ENCODE data around the gene R3HCC1L. TPM values are rescaled to one million over a fixed set of nuclear protein-coding genes. Genes with fewer than 3 reads are reported as not detected.

R3HCC1L gene
- total and polyA plus RNA-seq, 9 of the 15 experiments (the other 6 are each of a cell fraction or from before 2014, with no cell fraction given) = 9.1 to 17.8 (median 12.6) TPM

DNA sequence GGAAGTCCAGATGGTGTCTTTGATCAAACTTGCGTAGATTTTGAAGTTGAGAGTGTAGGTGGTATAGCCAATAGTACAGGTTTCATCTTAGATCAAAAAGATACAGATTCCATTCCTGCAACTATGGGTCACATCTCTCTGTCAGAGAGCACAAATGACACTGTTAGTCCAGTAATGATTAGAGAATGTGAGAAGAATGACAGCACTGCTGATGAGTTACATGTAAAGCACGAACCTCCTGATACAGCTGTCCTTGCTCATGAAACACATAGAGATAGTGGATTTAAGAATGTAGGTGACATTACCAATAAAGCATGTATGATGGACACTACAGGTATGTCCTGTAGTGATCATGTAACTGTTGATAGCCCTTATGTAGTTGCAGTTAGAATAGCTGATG is 74.5 kb downstream of the R3HCC1L start:
- Histone ChIP-seq H3K9me1 (ENCODE audit: control insufficient read depth, insufficient read depth, low read length) (no peaks in the 10 kb centered on the region), H3K4me1 (replicated peaks in 1 of 2; ENCODE audit: control insufficient read depth in 2 of 2, insufficient read depth in 2 of 2, low read length in 2 of 2) (no peaks in the 10 kb centered on the region), H3K4me2 (ENCODE audit: insufficient read depth, low read length) (no peak overlapping the region), H3K4me3 (no peak overlapping the region), H3K9me3 (replicated peaks; ENCODE audit: control insufficient read depth, insufficient read depth, low read depth, low read length) (no peaks in the 10 kb centered on the region), H3K27me3 (ENCODE audit: control insufficient read depth in 2 of 2, insufficient read depth in 2 of 2, low read length in 2 of 2) (no peaks in the 10 kb centered on the region), H2AFZ (ENCODE audit: low read depth, low read length) (no peak overlapping the region), H3K27ac (ENCODE audit: extremely low read depth, low read depth, low read length) (no peak overlapping the region), H3K79me2 (ENCODE audit: control insufficient read depth, insufficient read depth, low read length) (no peaks in the 10 kb centered on the region), H4K20me1 (replicated peaks; ENCODE audit: control insufficient read depth, insufficient read depth, low read length) (no peaks in the 10 kb centered on the region), H3K36me3 (ENCODE audit: control insufficient read depth, insufficient read depth, low read length) (peaks cover 26% of the 10 kb centered on the region; the same call in 1 of the 3 replicates), H3K9ac (ENCODE audit: insufficient read depth in 1 of 2, low read depth in 2 of 2, low read length in 2 of 2) (no peak overlapping the region)
- BruUV-seq (replicated peaks) = no TSS peak
- no peak for DNase-seq (ENCODE audit: extremely low read depth in 1 of 4, low spot score in 3 of 4)
- no peak for TF ChIP-seq SMAD1 (IDR thresholded peaks at IDR 0.05; ENCODE audit: low read depth, low read length, partially characterized antibody)
- TF ChIP-seq CBX8 (IDR thresholded peaks at IDR 0.05; ENCODE audit: borderline replicate concordance, extremely low read depth, low read depth, low read length, poor library complexity, severe bottlenecking) = no peak
- TF ChIP-seq TCF3 (CRISPR knock-in tag; IDR thresholded peaks at IDR 0.05) = no peak
- no peak for TF ChIP-seq ZNF778 (CRISPR knock-in tag; IDR thresholded peaks at IDR 0.05)
- no peak for TF ChIP-seq GTF2F1 (IDR thresholded peaks at IDR 0.05; ENCODE audit: low read depth, low read length)
- TF ChIP-seq FIP1L1 (IDR thresholded peaks at IDR 0.05; ENCODE audit: low read depth, low read length, poor library complexity, severe bottlenecking) = no peak
- no peak for TF ChIP-seq PCBP1 (IDR thresholded peaks at IDR 0.05; ENCODE audit: low read depth, low read length, poor library complexity, severe bottlenecking)
- no peak for TF ChIP-seq SNRNP70 (optimal IDR thresholded peaks at IDR 0.05; ENCODE audit: low read depth, low read length)
- ATAC-seq = no peak
- ChIA-PET POLR2A (interaction anchor here (0.6 kb wide), 1 partner anchor 779 kb away, joined by 3 read pairs; no protein-coding TSS in a partner anchor), CTCF (ENCODE audit: low intra/inter-chr PET ratio) (no interaction called here)
- FAIRE-seq = no peak
- WGBS (ENCODE audit: insufficient coverage, low coverage, missing lambda C conversion rate) = 100% methylated on average over 2 of the region's 2 CpGs
- intact Hi-C loops (cut with micrococcal nuclease) = no loop called here
- in situ Hi-C loops (cut with MboI) = no loop called here
